ENCODE measurements around the gene RGL1. TPM values are rescaled to one million over a fixed set of nuclear protein-coding genes. Genes with fewer than 3 reads are reported as not detected.

The RGL1 gene
- polyA plus RNA-seq, 4 donors: 47.4 to 59.6 (median 52.7) TPM

GRCh38 chr1:183942933-183943693 lies 138.2 kb downstream of the RGL1 start:
- DNase-seq (ENCODE audit: low read depth in 4 of 4, low spot score in 3 of 4): peak in 2 of 4 donors; percentile 22 to 32

GRCh38 chr1:183945428-183946319 lies 140.8 kb downstream of the RGL1 start:
- no peak for DNase-seq (ENCODE audit: low read depth in 4 of 4, low spot score in 3 of 4)

- DNase-seq (ENCODE audit: low read depth in 4 of 4, low spot score in 3 of 4): no peak
Observed at GRCh38 chr1:183946320-183946613, 141.3 kb downstream of the RGL1 start.

GRCh38 chr1:183947988-183948387 lies 143.1 kb downstream of the RGL1 start:
- DNase-seq (ENCODE audit: low read depth in 4 of 4, low spot score in 3 of 4): no peak

- no peak for DNase-seq (ENCODE audit: low read depth in 4 of 4, low spot score in 3 of 4)
Observed at GRCh38 chr1:183952101-183952500, 147.2 kb downstream of the RGL1 start.

GRCh38 chr1:183953031-183953430 lies 148.1 kb downstream of the RGL1 start:
- DNase-seq (ENCODE audit: low read depth in 4 of 4, low spot score in 3 of 4): no peak

- no peak for DNase-seq (ENCODE audit: low read depth in 4 of 4, low spot score in 3 of 4)
Observed at GRCh38 chr1:183954496-183954895, 149.6 kb downstream of the RGL1 start.

- no peak for DNase-seq (ENCODE audit: low read depth in 4 of 4, low spot score in 3 of 4)
Observed at GRCh38 chr1:183956559-183957188, 151.8 kb downstream of the RGL1 start.

GRCh38 chr1:183957216-183957830 lies 152.4 kb downstream of the RGL1 start:
- DNase-seq (ENCODE audit: low read depth in 4 of 4, low spot score in 3 of 4): no peak

GRCh38 chr1:183958958-183959357 lies 154.0 kb downstream of the RGL1 start:
- no peak for DNase-seq (ENCODE audit: low read depth in 4 of 4, low spot score in 3 of 4)

GRCh38 chr1:183961132-183961531 lies 156.2 kb downstream of the RGL1 start:
- DNase-seq (ENCODE audit: low read depth in 4 of 4, low spot score in 3 of 4): no peak

GRCh38 chr1:183962903-183963302 lies 158.0 kb downstream of the RGL1 start:
- DNase-seq (ENCODE audit: low read depth in 4 of 4, low spot score in 3 of 4): no peak

- no peak for DNase-seq (ENCODE audit: low read depth in 4 of 4, low spot score in 3 of 4)
Observed at GRCh38 chr1:183965726-183966125, 160.8 kb downstream of the RGL1 start.

GRCh38 chr1:183966487-183966886 lies 161.6 kb downstream of the RGL1 start:
- no peak for DNase-seq (ENCODE audit: low read depth in 4 of 4, low spot score in 3 of 4)

- DNase-seq (ENCODE audit: low read depth in 4 of 4, low spot score in 3 of 4): no peak
Observed at GRCh38 chr1:183967914-183968313, 163.0 kb downstream of the RGL1 start.

- DNase-seq (ENCODE audit: low read depth in 4 of 4, low spot score in 3 of 4): no peak
Observed at GRCh38 chr1:183968386-183968785, 163.5 kb downstream of the RGL1 start.

- no peak for DNase-seq (ENCODE audit: low read depth in 4 of 4, low spot score in 3 of 4)
Observed at GRCh38 chr1:183970516-183971300, 165.8 kb downstream of the RGL1 start.

- no peak for DNase-seq (ENCODE audit: low read depth in 4 of 4, low spot score in 3 of 4)
Observed at GRCh38 chr1:183975651-183976050, 170.7 kb downstream of the RGL1 start.

GRCh38 chr1:183977717-183978116 lies 172.8 kb downstream of the RGL1 start:
- DNase-seq (ENCODE audit: low read depth in 4 of 4, low spot score in 3 of 4): no peak

Data from right renal pelvis (tissue), 4 donors.